Measurements from ENCODE around the gene NLGN1. TPM values are rescaled to one million over a fixed set of nuclear protein-coding genes. Genes with fewer than 3 reads are reported as not detected.

Gene NLGN1
- total and polyA plus RNA-seq, 2 of the 13 experiments (the other 11 are each of a cell fraction or from before 2014, with no cell fraction given), result not detected

DNA sequence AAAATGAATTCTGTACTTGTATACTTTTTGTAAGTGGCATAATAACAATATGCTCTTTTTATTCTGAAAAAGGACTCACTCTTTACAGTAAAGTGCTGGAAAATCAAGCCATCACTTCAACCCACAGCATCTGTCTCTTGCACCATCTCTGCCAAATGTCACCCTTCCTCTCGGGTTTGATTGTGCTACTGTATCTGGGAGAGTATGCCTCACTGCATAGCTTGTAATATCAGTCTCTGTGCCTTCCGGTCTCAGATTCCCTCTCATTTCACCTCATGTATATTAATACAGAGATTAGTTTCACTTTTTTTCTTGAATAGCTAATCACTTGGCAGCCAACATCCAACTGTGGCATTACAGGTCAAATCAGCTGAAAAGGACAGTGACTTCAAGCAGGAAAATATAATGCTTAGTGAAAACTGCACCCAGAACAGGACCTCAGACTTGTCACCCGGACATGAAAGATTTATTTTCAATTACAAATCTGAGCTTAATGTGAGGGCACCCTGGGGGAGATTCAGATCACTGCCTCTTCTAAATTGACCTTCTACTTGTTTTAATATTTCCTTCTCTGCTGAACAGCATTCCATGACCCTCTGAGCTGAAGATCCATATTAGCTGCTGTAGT lies 855.8 kb downstream of the NLGN1 start:
- Histone ChIP-seq H3K4me2 (ENCODE audit: low read depth, low read length) (no peak overlapping the region), H3K27ac (ENCODE audit: extremely low read length, insufficient read depth, low read length) (no peak overlapping the region), H3K9me3 (ENCODE audit: low read length) (no peaks in the 10 kb centered on the region), H3K9ac (ENCODE audit: insufficient read depth, low read depth, low read length) (no peak overlapping the region), H3K4me1 (ENCODE audit: insufficient read depth, low read length) (no peaks in the 10 kb centered on the region), H2AFZ (ENCODE audit: low read length) (no peak overlapping the region), H3K36me3 (replicated peaks in 1 of 2; ENCODE audit: control insufficient read depth in 1 of 2, insufficient read depth in 2 of 2, low read length in 2 of 2) (no peaks in the 10 kb centered on the region), H3K4me3 (replicated peaks in 1 of 3; ENCODE audit: insufficient read depth in 1 of 3, low read depth in 2 of 3, low read length in 3 of 3) (no peak overlapping the region), H3K79me2 (ENCODE audit: insufficient read depth, low read length) (no peaks in the 10 kb centered on the region), H3K27me3 (ENCODE audit: control insufficient read depth in 1 of 2, insufficient read depth in 2 of 2, low read length in 2 of 2) (no peaks in the 10 kb centered on the region), H4K20me1 (ENCODE audit: insufficient read depth, low read length) (no peaks in the 10 kb centered on the region)
- ATAC-seq (no peak), DNase-seq (ENCODE audit: low spot score) (no peak), FAIRE-seq (no peak)
- CTCF ChIA-PET (ENCODE audit: low intra/inter-chr PET ratio, low total read pairs), result no interaction called here
- in situ Hi-C loops (cut with HindIII; ENCODE audit: extremely low pct_ligation_motif_present, low pct_unique_long_range_greater_than_20kb), result no loop called here
- no TSS peak for BruUV-seq (replicated peaks)
- intact Hi-C loops (cut with micrococcal nuclease; ENCODE audit: unreplicated experiment), result loop anchor here (2.0 kb wide), 1 partner anchor 19 kb away; no protein-coding TSS in a partner anchor
- no peak for TF ChIP-seq PAX8 (CRISPR knock-in tag; IDR thresholded peaks at IDR 0.05; ENCODE audit: borderline replicate concordance)
- no peak for TF ChIP-seq CHCHD3 (CRISPR knock-in tag; IDR thresholded peaks at IDR 0.05)
- no peak for TF ChIP-seq GPN1 (CRISPR knock-in tag; IDR thresholded peaks at IDR 0.05; ENCODE audit: borderline replicate concordance)
- TF ChIP-seq, protein P1, sequence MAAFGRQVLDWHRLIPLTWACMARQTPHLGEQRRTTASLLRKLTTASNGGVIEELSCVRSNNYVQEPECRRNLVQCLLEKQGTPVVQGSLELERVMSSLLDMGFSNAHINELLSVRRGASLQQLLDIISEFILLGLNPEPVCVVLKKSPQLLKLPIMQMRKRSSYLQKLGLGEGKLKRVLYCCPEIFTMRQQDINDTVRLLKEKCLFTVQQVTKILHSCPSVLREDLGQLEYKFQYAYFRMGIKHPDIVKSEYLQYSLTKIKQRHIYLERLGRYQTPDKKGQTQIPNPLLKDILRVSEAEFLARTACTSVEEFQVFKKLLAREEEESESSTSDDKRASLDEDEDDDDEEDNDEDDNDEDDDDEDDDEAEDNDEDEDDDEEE (CRISPR knock-in tag; IDR thresholded peaks at IDR 0.05), result no peak
- no peak for TF ChIP-seq ZNF816 (CRISPR knock-in tag; IDR thresholded peaks at IDR 0.05; ENCODE audit: borderline replicate concordance)
- TF ChIP-seq SIN3B (IDR thresholded peaks at IDR 0.05; ENCODE audit: low read length), result no peak
- TF ChIP-seq, protein P2, sequence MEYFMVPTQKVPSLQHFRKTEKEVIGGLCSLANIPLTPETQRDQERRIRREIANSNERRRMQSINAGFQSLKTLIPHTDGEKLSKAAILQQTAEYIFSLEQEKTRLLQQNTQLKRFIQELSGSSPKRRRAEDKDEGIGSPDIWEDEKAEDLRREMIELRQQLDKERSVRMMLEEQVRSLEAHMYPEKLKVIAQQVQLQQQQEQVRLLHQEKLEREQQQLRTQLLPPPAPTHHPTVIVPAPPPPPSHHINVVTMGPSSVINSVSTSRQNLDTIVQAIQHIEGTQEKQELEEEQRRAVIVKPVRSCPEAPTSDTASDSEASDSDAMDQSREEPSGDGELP (IDR thresholded peaks at IDR 0.05; ENCODE audit: borderline replicate concordance, low read depth), result no peak
- TF ChIP-seq KAT8 (CRISPR knock-in tag; IDR thresholded peaks at IDR 0.05), result no peak
- TF ChIP-seq ZNF552 (CRISPR knock-in tag; IDR thresholded peaks at IDR 0.05; ENCODE audit: borderline replicate concordance), result no peak
- TF ChIP-seq, protein P3, sequence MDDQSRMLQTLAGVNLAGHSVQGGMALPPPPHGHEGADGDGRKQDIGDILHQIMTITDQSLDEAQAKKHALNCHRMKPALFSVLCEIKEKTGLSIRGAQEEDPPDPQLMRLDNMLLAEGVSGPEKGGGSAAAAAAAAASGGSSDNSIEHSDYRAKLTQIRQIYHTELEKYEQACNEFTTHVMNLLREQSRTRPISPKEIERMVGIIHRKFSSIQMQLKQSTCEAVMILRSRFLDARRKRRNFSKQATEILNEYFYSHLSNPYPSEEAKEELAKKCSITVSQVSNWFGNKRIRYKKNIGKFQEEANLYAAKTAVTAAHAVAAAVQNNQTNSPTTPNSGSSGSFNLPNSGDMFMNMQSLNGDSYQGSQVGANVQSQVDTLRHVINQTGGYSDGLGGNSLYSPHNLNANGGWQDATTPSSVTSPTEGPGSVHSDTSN (CRISPR knock-in tag; IDR thresholded peaks at IDR 0.05; ENCODE audit: borderline replicate concordance), result no peak
- no peak for TF ChIP-seq ZMYM3 (CRISPR knock-in tag; IDR thresholded peaks at IDR 0.05)
- TF ChIP-seq ZZZ3 (CRISPR knock-in tag; IDR thresholded peaks at IDR 0.05; ENCODE audit: borderline replicate concordance), result no peak
- TF ChIP-seq, protein P4, sequence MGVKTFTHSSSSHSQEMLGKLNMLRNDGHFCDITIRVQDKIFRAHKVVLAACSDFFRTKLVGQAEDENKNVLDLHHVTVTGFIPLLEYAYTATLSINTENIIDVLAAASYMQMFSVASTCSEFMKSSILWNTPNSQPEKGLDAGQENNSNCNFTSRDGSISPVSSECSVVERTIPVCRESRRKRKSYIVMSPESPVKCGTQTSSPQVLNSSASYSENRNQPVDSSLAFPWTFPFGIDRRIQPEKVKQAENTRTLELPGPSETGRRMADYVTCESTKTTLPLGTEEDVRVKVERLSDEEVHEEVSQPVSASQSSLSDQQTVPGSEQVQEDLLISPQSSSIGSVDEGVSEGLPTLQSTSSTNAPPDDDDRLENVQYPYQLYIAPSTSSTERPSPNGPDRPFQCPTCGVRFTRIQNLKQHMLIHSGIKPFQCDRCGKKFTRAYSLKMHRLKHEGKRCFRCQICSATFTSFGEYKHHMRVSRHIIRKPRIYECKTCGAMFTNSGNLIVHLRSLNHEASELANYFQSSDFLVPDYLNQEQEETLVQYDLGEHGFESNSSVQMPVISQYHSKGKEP (CRISPR knock-in tag; IDR thresholded peaks at IDR 0.05), result no peak
- TF ChIP-seq ZNF382 (CRISPR knock-in tag; IDR thresholded peaks at IDR 0.05; ENCODE audit: borderline replicate concordance), result no peak
- TF ChIP-seq, protein P5, sequence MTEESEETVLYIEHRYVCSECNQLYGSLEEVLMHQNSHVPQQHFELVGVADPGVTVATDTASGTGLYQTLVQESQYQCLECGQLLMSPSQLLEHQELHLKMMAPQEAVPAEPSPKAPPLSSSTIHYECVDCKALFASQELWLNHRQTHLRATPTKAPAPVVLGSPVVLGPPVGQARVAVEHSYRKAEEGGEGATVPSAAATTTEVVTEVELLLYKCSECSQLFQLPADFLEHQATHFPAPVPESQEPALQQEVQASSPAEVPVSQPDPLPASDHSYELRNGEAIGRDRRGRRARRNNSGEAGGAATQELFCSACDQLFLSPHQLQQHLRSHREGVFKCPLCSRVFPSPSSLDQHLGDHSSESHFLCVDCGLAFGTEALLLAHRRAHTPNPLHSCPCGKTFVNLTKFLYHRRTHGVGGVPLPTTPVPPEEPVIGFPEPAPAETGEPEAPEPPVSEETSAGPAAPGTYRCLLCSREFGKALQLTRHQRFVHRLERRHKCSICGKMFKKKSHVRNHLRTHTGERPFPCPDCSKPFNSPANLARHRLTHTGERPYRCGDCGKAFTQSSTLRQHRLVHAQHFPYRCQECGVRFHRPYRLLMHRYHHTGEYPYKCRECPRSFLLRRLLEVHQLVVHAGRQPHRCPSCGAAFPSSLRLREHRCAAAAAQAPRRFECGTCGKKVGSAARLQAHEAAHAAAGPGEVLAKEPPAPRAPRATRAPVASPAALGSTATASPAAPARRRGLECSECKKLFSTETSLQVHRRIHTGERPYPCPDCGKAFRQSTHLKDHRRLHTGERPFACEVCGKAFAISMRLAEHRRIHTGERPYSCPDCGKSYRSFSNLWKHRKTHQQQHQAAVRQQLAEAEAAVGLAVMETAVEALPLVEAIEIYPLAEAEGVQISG (CRISPR knock-in tag; IDR thresholded peaks at IDR 0.05), result no peak
- no peak for TF ChIP-seq MAZ (IDR thresholded peaks at IDR 0.05; ENCODE audit: borderline replicate concordance, low read depth, low read length)
- no peak for TF ChIP-seq MAZ (CRISPR knock-in tag; IDR thresholded peaks at IDR 0.05; ENCODE audit: low read depth)
- no peak for TF ChIP-seq SP140L (CRISPR knock-in tag; IDR thresholded peaks at IDR 0.05; ENCODE audit: borderline replicate concordance)
- POLR2A ChIA-PET, result no interaction called here
- 0% methylated on average over 3 of the region's 3 CpGs for whole genome bisulfite sequencing (ENCODE audit: low lambda C conversion rate)
